Measurements from ENCODE around the gene C12orf76. TPM values are rescaled to one million over a fixed set of nuclear protein-coding genes. Genes with fewer than 3 reads are reported as not detected.

The C12orf76 gene
- total and polyA plus RNA-seq, 2 experiments from 2014 or later, result 14.3 to 14.5 TPM

GRCh38 chr12:110067531-110067930, 19.2 kb upstream of the C12orf76 start (continued):
- no peak for TF ChIP-seq ZNF462 (CRISPR knock-in tag; IDR thresholded peaks at IDR 0.05)
- no peak for TF ChIP-seq REST (IDR thresholded peaks at IDR 0.05; ENCODE audit: unreplicated experiment)
- TF ChIP-seq CTCF (conservative IDR thresholded peaks at IDR 0.05; ENCODE audit: low read depth in 2 of 2), result no peak
- no peak for TF ChIP-seq STAT1 (IDR thresholded peaks at IDR 0.05; ENCODE audit: unreplicated experiment)
- no peak for TF ChIP-seq NANOG (IDR thresholded peaks at IDR 0.05; ENCODE audit: borderline replicate concordance)
- TF ChIP-seq JUNB (IDR thresholded peaks at IDR 0.05; ENCODE audit: unreplicated experiment), result no peak
- TF ChIP-seq EZH2phosphoT487 (IDR thresholded peaks at IDR 0.05; ENCODE audit: unreplicated experiment), result no peak
- no peak for TF ChIP-seq EZH2 (IDR thresholded peaks at IDR 0.05; ENCODE audit: low read depth, unreplicated experiment)
- TF ChIP-seq CREB1 (CRISPR knock-in tag; IDR thresholded peaks at IDR 0.05; ENCODE audit: low read depth), result no peak

All from GM23338 (cell line).